IMR-90 (cell line): ENCODE measurements around the gene SH3RF1.

Source experiments
- BHLHE40 ChIP-seq: fragments of 150-350 bp; IDR thresholded peaks from 2 replicates; pipeline ENCODE4 v1.6.1; 2016; ENCODE audit warnings: mild to moderate bottlenecking, low read depth, low read length
- CHD1 ChIP-seq: IDR thresholded peaks from 2 replicates; pipeline ENCODE4 v1.6.1; 2012; ENCODE audit warnings: low read depth, low read length, improper control_type of control experiment
- CTCF ChIP-seq: conservative IDR thresholded peaks from 2 replicates; pipeline ENCODE4 v1.5.1; 2012; ENCODE audit warnings: mild to moderate bottlenecking, low read depth, low read length, improper control_type of control experiment
- ELK1 ChIP-seq: fragments of 150-350 bp; IDR thresholded peaks from 2 replicates; pipeline ENCODE4 v1.6.1; 2016; ENCODE audit warnings: low read depth, mild to moderate bottlenecking, low read length, moderate library complexity, borderline replicate concordance
- FOS ChIP-seq: fragments of 150-350 bp; IDR thresholded peaks from 2 replicates; pipeline ENCODE4 v1.6.1; 2016; ENCODE audit warnings: low read depth, low read length
- MAZ ChIP-seq: IDR thresholded peaks from 2 replicates; pipeline ENCODE4 v1.6.1; 2012; ENCODE audit warnings: low read depth, mild to moderate bottlenecking, low read length, improper control_type of control experiment, moderate library complexity, borderline replicate concordance
- MXI1 ChIP-seq: IDR thresholded peaks from 2 replicates; pipeline ENCODE4 v1.6.1; 2012; ENCODE audit warnings: low read depth, mild to moderate bottlenecking, low read length, moderate library complexity, borderline replicate concordance
- POLR2A ChIP-seq: IDR thresholded peaks from 2 replicates; pipeline ENCODE4 v1.6.1; 2012; ENCODE audit warnings: mild to moderate bottlenecking, low read depth, low read length
- RAD21 ChIP-seq: IDR thresholded peaks from 2 replicates; pipeline ENCODE4 v1.6.1; 2012; ENCODE audit warnings: low read length, improper control_type of control experiment
- RCOR1 ChIP-seq: IDR thresholded peaks from 2 replicates; pipeline ENCODE4 v1.6.1; 2012; ENCODE audit warnings: mild to moderate bottlenecking, low read length, improper control_type of control experiment; ENCODE audit not compliant: insufficient replicate concordance
- RFX5 ChIP-seq: IDR thresholded peaks from 2 replicates; pipeline ENCODE4 v1.8.0; 2012; ENCODE audit warnings: low read depth, mild to moderate bottlenecking, low read length, moderate library complexity
- SMC3 ChIP-seq: fragments of 150-350 bp; IDR thresholded peaks from 2 replicates; pipeline ENCODE4 v1.6.1; 2016; ENCODE audit warnings: low read depth, mild to moderate bottlenecking, antibody characterized with exemption, low read length, moderate library complexity

- TF ChIP-seq MXI1 (no peak), ELK1 (no peak), CTCF (no peak), POLR2A (no peak), FOS (no peak), MAZ (no peak), RCOR1 (no peak), RFX5 (no peak), RAD21 (no peak), BHLHE40 (no peak), CHD1 (no peak), SMC3 (no peak)
These were observed 117.2 kb downstream of the SH3RF1 start for GRCh38 chr4:169153481-169154087.
